ENCODE results near the gene ALK.

Gene ALK

DNA sequence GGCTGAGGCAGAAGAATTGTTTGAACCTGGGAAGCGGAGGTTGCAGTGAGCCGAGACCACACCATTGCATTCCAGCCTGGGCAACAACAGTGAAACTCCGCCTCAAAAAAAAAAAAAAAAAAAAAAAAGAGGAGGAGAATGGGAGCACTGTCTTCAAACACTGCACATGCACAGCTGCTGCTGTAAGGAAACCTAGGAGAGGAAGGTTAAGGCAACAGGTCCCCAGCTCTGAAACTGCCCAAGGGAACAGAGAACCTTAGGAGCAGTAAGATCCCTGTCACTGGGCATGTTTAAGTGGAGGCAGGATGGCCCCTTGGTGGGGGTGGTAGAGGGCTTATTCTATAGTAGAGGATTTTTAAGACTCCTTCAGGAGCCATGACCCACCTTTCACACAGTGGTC is 695.0 kb downstream of the ALK start:
- TF ChIP-seq, protein P1, sequence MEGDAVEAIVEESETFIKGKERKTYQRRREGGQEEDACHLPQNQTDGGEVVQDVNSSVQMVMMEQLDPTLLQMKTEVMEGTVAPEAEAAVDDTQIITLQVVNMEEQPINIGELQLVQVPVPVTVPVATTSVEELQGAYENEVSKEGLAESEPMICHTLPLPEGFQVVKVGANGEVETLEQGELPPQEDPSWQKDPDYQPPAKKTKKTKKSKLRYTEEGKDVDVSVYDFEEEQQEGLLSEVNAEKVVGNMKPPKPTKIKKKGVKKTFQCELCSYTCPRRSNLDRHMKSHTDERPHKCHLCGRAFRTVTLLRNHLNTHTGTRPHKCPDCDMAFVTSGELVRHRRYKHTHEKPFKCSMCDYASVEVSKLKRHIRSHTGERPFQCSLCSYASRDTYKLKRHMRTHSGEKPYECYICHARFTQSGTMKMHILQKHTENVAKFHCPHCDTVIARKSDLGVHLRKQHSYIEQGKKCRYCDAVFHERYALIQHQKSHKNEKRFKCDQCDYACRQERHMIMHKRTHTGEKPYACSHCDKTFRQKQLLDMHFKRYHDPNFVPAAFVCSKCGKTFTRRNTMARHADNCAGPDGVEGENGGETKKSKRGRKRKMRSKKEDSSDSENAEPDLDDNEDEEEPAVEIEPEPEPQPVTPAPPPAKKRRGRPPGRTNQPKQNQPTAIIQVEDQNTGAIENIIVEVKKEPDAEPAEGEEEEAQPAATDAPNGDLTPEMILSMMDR (IDR thresholded peaks at IDR 0.05; ENCODE audit: control insufficient read depth, extremely low read depth, insufficient read depth), result no peak
- DNase-seq (ENCODE audit: low read depth), result no peak
- H3K4me3 ChIP-seq (ENCODE audit: low read depth, low read length), result no peak overlapping the region

GRCh38 chr2:29225814-29226213 is 695.6 kb downstream of the ALK start:
- TF ChIP-seq, protein P1 (IDR thresholded peaks at IDR 0.05; ENCODE audit: control insufficient read depth, extremely low read depth, insufficient read depth), result no peak
- H3K4me3 ChIP-seq (ENCODE audit: low read depth, low read length), result no peak overlapping the region
- DNase-seq (ENCODE audit: low read depth), result no peak

GRCh38 chr2:29224693-29225551 is 696.5 kb downstream of the ALK start:
- TF ChIP-seq, protein P1 (IDR thresholded peaks at IDR 0.05; ENCODE audit: control insufficient read depth, extremely low read depth, insufficient read depth), result no peak
- no peak for DNase-seq (ENCODE audit: low read depth)
- H3K4me3 ChIP-seq (ENCODE audit: low read depth, low read length), result no peak overlapping the region

- no peak for DNase-seq (ENCODE audit: low read depth)
- TF ChIP-seq, protein P1 (IDR thresholded peaks at IDR 0.05; ENCODE audit: control insufficient read depth, extremely low read depth, insufficient read depth), result no peak
- H3K4me3 ChIP-seq (ENCODE audit: low read depth, low read length), result no peak overlapping the region
Observed at GRCh38 chr2:29223851-29224692, 697.3 kb downstream of the ALK start.

- no peak for DNase-seq (ENCODE audit: low read depth)
- TF ChIP-seq, protein P1 (IDR thresholded peaks at IDR 0.05; ENCODE audit: control insufficient read depth, extremely low read depth, insufficient read depth), result no peak
- no peak overlapping the region for H3K4me3 ChIP-seq (ENCODE audit: low read depth, low read length)
Observed at GRCh38 chr2:29223257-29223656, 698.1 kb downstream of the ALK start.

DNA sequence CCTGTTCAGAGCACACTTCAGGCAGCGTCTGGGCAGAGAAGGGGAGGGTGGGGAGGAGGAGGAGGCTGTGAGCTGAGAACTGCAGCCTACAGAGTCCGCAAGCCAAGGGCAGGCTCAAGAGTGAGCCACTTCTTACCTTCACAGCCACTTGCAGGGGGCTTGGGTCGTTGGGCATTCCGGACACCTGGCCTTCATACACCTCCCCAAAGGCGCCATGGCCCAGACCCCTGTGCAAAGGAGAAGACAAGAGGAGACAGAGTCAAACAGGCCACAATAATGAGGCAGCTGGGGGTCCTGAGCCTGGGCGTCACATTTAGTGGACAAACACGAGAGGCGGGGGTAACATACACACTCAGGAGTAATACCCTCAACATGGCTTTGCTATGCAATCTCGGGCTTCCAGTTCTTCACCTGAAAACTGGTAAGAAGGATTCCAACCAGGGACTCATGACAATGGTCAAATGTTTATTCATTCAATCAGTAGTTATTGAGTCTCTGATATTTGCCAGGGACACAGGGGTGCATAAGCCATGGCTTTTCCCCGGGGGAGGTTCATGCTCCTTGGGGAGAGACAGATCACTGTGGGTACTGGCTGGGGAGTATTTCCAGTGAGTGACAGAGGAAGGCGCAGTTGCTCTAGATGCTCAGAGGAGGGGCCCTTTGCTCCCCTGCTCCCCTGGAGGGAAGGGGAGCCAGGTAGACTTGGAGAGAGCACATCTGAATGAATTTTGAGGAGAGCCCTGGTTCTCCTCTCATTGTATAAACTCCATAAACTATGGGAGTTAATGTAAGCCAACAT is 698.8 kb downstream of the ALK start:
- H3K4me3 ChIP-seq (ENCODE audit: low read depth, low read length), result no peak overlapping the region
- TF ChIP-seq, protein P1 (IDR thresholded peaks at IDR 0.05; ENCODE audit: control insufficient read depth, extremely low read depth, insufficient read depth), result no peak
- no peak for DNase-seq (ENCODE audit: low read depth)
